HepG2 (cell line): ENCODE measurements around the gene AKR7A2. TPM values are rescaled to one million over a fixed set of nuclear protein-coding genes. Genes with fewer than 3 reads are reported as not detected.

Experiments
- FOSL2 ChIP-seq: sonication (generic); formaldehyde crosslinking; IDR thresholded peaks from 2 replicates; pipeline ENCODE4 v1.4.0; 2020; ENCODE audit warnings: missing genetic modification reagents
- GTF2F1 ChIP-seq: fragments of 150-350 bp; IDR thresholded peaks from 2 replicates; pipeline ENCODE4 v1.6.1; 2014; ENCODE audit warnings: low read length
- HNRNPL ChIP-seq: fragments of 200-400 bp; formaldehyde crosslinking; IDR thresholded peaks from 2 replicates; pipeline ENCODE4 v1.6.1; 2017; ENCODE audit warnings: mild to moderate bottlenecking, low read depth, low read length
- KDM2A ChIP-seq: sonication (generic); formaldehyde crosslinking; IDR thresholded peaks from 2 replicates; pipeline ENCODE4 v1.4.0; 2020; ENCODE audit warnings: low read depth, missing genetic modification reagents, borderline replicate concordance
- KMT2A ChIP-seq: sonication (generic); formaldehyde crosslinking; IDR thresholded peaks from 2 replicates; pipeline ENCODE4 v1.4.0; 2020; ENCODE audit warnings: missing genetic modification reagents
- NR2C2 ChIP-seq: sonication (generic); formaldehyde crosslinking; IDR thresholded peaks from 2 replicates; pipeline ENCODE4 v1.4.0; 2020; ENCODE audit warnings: missing genetic modification reagents, mild to moderate bottlenecking, moderate library complexity, borderline replicate concordance
- NR3C1 ChIP-seq: sonication (generic); formaldehyde crosslinking; IDR thresholded peaks from 2 replicates; pipeline ENCODE4 v1.4.0; 2020; ENCODE audit warnings: missing genetic modification reagents
- RBM39 ChIP-seq: fragments of 200-400 bp; formaldehyde crosslinking; IDR thresholded peaks from one replicate; pipeline ENCODE4 v1.6.1; 2018; ENCODE audit warnings: antibody characterized with exemption, mild to moderate bottlenecking, low read depth, low read length; ENCODE audit not compliant: poor library complexity, severe bottlenecking
- RFXANK ChIP-seq: IDR thresholded peaks from 2 replicates; pipeline ENCODE4 v1.6.1; 2016
- YEATS2 ChIP-seq: sonication (generic); formaldehyde crosslinking; IDR thresholded peaks from 2 replicates; pipeline ENCODE4 v1.4.0; 2020; ENCODE audit warnings: missing genetic modification reagents, borderline replicate concordance
- YEATS4 ChIP-seq: sonication (generic); formaldehyde crosslinking; IDR thresholded peaks from 2 replicates; pipeline ENCODE4 v1.4.0; 2020; ENCODE audit warnings: missing genetic modification reagents, borderline replicate concordance
- ZFYVE20 ChIP-seq: sonication (generic); formaldehyde crosslinking; IDR thresholded peaks from 2 replicates; pipeline ENCODE4 v1.8.0; 2023; ENCODE audit warnings: low read depth, mild to moderate bottlenecking, moderate library complexity, missing genetic modification reagents, borderline replicate concordance
- ZNF260 ChIP-seq: sonication (generic); formaldehyde crosslinking; IDR thresholded peaks from 2 replicates; pipeline ENCODE4 v1.4.0; 2020; ENCODE audit warnings: missing genetic modification reagents, low read depth, mild to moderate bottlenecking, borderline replicate concordance
- ZNF547 ChIP-seq: sonication (generic); formaldehyde crosslinking; IDR thresholded peaks from 2 replicates; pipeline ENCODE4 v1.5.1; 2020; ENCODE audit warnings: mild to moderate bottlenecking, missing genetic modification reagents
- polyA plus RNA-seq, 8 experiments: library from polyadenylated mRNA; depleted of rRNA in 3 of 8; stranded (reverse) in 7 of 8; unstranded in 1 of 8; fragments of >200 nt; fragmentation: Illumina TruSeq in 4 of 8; extraction: Trizol in 4 of 8; gene quantifications; 2 replicates each; pipeline versions ENCODE4 v1.2.1 to v1.2.3, GENCODE V29; 2011 to 2016; ENCODE audit warnings: low read depth in 4 of 8, missing spikeins in 1 of 8, mixed read lengths in 1 of 8; ENCODE audit not compliant: insufficient read depth in 1 of 8
- total RNA-seq, 5 experiments: library from RNA; depleted of rRNA; stranded (reverse); fragments of >200 nt; fragmentation: Illumina TruSeq; extraction: Trizol; gene quantifications; 2 replicates each; pipeline ENCODE4 v1.2.3, GENCODE V29; 2016; ENCODE audit warnings: low read depth in 1 of 5
- TF ChIP-seq, protein P1 (sequence below), 2 experiments: sonication (generic) in 1 of 2; formaldehyde crosslinking in 1 of 2; IDR thresholded peaks; 2 replicates each; pipeline versions ENCODE4 v1.4.0 to v1.6.1; 2018 to 2020; ENCODE audit warnings: missing genetic modification reagents in 2 of 2, borderline replicate concordance in 1 of 2, low read depth in 1 of 2, mild to moderate bottlenecking in 1 of 2, missing biosample characterization in 1 of 2
- TF ChIP-seq, protein P2 (sequence below): sonication (generic); formaldehyde crosslinking; IDR thresholded peaks from 2 replicates; pipeline ENCODE4 v1.4.0; 2020; ENCODE audit warnings: missing genetic modification reagents, borderline replicate concordance
- TF ChIP-seq, protein P3 (sequence below): IDR thresholded peaks from 2 replicates; pipeline ENCODE4 v1.6.1; 2016; ENCODE audit warnings: low read depth, borderline replicate concordance
- TF ChIP-seq, protein P4 (sequence below): sonication (generic); formaldehyde crosslinking; IDR thresholded peaks from 2 replicates; pipeline ENCODE4 v1.8.0; 2022; ENCODE audit warnings: mild to moderate bottlenecking, missing genetic modification reagents, moderate library complexity
- TF ChIP-seq, protein P5 (sequence below): sonication (generic); formaldehyde crosslinking; conservative IDR thresholded peaks from 2 replicates; pipeline ENCODE4 v1.8.0; 2022; ENCODE audit warnings: mild to moderate bottlenecking, moderate library complexity, missing genetic modification reagents
- TF ChIP-seq, protein P6 (sequence below): sonication (generic); formaldehyde crosslinking; IDR thresholded peaks from 2 replicates; pipeline ENCODE4 v1.5.0; 2020; ENCODE audit warnings: mild to moderate bottlenecking, missing genetic modification reagents

Gene AKR7A2
- total and polyA plus RNA-seq, 2 of the 13 experiments (the other 11 are each of a cell fraction or from before 2014, with no cell fraction given): 45.2 to 75.6 TPM

DNA sequence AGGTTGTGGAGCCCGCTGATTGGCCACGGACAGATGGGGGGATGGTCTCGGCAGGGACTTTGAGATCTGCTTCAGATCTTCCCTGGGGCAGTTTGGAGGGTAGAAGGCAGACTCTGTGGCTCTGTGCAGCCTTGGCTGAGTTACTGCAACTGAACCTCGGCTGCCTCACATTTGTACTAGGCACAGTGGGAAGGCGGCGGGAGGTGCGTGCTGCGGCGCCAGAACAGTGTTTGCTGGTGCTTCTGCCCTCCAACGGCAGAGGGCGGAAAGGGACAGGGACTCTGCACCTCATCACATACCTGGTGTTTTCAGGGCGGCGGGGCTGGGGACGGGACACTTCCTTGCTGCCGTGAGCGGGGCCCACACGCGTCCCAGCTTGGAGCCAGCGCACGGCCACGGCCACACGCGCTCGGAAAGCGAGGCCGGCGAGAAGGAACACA, 26.4 kb upstream of the AKR7A2 start (continued):
- TF ChIP-seq, protein P1, sequence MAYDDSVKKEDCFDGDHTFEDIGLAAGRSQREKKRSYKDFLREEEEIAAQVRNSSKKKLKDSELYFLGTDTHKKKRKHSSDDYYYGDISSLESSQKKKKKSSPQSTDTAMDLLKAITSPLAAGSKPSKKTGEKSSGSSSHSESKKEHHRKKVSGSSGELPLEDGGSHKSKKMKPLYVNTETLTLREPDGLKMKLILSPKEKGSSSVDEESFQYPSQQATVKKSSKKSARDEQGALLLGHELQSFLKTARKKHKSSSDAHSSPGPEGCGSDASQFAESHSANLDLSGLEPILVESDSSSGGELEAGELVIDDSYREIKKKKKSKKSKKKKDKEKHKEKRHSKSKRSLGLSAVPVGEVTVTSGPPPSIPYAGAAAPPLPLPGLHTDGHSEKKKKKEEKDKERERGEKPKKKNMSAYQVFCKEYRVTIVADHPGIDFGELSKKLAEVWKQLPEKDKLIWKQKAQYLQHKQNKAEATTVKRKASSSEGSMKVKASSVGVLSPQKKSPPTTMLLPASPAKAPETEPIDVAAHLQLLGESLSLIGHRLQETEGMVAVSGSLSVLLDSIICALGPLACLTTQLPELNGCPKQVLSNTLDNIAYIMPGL (CRISPR knock-in tag; IDR thresholded peaks at IDR 0.05; ENCODE audit: borderline replicate concordance in 1 of 2, low read depth in 1 of 2): peak; percentile 77 to 79; a peak in 3 of 4 replicates
- TF ChIP-seq ZNF547 (CRISPR knock-in tag) (no peak; the same call in 1 of the 2 replicates), NR2C2 (CRISPR knock-in tag) (no peak), ZNF260 (CRISPR knock-in tag) (no peak), RFXANK (CRISPR knock-in tag) (no peak), YEATS2 (CRISPR knock-in tag) (peak; percentile 22; the same call in 1 of the 2 replicates), FOSL2 (CRISPR knock-in tag) (no peak), NR3C1 (CRISPR knock-in tag) (no peak), HNRNPL (no peak), KMT2A (peak; percentile 61; the same call in 1 of the 2 replicates), ZFYVE20 (CRISPR knock-in tag) (no peak), YEATS4 (peak; percentile 72), KDM2A (CRISPR knock-in tag) (peak; percentile 61; the same call in 1 of the 2 replicates), GTF2F1 (no peak), RBM39 (peak; percentile 32)
- TF ChIP-seq, protein P2, sequence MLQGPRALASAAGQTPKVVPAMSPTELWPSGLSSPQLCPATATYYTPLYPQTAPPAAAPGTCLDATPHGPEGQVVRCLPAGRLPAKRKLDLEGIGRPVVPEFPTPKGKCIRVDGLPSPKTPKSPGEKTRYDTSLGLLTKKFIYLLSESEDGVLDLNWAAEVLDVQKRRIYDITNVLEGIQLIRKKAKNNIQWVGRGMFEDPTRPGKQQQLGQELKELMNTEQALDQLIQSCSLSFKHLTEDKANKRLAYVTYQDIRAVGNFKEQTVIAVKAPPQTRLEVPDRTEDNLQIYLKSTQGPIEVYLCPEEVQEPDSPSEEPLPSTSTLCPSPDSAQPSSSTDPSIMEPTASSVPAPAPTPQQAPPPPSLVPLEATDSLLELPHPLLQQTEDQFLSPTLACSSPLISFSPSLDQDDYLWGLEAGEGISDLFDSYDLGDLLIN (CRISPR knock-in tag): no peak
- TF ChIP-seq, protein P3, sequence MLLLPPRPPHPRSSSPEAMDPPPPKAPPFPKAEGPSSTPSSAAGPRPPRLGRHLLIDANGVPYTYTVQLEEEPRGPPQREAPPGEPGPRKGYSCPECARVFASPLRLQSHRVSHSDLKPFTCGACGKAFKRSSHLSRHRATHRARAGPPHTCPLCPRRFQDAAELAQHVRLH: peak; percentile 82; the same call in 1 of the 2 replicates
- TF ChIP-seq, protein P4, sequence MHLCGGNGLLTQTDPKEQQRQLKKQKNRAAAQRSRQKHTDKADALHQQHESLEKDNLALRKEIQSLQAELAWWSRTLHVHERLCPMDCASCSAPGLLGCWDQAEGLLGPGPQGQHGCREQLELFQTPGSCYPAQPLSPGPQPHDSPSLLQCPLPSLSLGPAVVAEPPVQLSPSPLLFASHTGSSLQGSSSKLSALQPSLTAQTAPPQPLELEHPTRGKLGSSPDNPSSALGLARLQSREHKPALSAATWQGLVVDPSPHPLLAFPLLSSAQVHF: no peak
- TF ChIP-seq, protein P5, sequence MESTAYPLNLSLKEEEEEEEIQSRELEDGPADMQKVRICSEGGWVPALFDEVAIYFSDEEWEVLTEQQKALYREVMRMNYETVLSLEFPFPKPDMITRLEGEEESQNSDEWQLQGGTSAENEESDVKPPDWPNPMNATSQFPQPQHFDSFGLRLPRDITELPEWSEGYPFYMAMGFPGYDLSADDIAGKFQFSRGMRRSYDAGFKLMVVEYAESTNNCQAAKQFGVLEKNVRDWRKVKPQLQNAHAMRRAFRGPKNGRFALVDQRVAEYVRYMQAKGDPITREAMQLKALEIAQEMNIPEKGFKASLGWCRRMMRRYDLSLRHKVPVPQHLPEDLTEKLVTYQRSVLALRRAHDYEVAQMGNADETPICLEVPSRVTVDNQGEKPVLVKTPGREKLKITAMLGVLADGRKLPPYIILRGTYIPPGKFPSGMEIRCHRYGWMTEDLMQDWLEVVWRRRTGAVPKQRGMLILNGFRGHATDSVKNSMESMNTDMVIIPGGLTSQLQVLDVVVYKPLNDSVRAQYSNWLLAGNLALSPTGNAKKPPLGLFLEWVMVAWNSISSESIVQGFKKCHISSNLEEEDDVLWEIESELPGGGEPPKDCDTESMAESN (CRISPR knock-in tag): peak; percentile 89
- TF ChIP-seq, protein P6, sequence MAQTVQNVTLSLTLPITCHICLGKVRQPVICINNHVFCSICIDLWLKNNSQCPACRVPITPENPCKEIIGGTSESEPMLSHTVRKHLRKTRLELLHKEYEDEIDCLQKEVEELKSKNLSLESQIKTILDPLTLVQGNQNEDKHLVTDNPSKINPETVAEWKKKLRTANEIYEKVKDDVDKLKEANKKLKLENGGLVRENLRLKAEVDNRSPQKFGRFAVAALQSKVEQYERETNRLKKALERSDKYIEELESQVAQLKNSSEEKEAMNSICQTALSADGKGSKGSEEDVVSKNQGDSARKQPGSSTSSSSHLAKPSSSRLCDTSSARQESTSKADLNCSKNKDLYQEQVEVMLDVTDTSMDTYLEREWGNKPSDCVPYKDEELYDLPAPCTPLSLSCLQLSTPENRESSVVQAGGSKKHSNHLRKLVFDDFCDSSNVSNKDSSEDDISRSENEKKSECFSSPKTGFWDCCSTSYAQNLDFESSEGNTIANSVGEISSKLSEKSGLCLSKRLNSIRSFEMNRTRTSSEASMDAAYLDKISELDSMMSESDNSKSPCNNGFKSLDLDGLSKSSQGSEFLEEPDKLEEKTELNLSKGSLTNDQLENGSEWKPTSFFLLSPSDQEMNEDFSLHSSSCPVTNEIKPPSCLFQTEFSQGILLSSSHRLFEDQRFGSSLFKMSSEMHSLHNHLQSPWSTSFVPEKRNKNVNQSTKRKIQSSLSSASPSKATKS (CRISPR knock-in tag): no peak
